ENCODE data around the gene PTPRT. TPM values are rescaled to one million over a fixed set of nuclear protein-coding genes. Genes with fewer than 3 reads are reported as not detected.

PTPRT gene
- total and polyA plus RNA-seq, 9 donors = under 0.01 to 3.2 (median 0.22) TPM; not detected in 1

- H3K9me3 ChIP-seq = no peaks in the 10 kb centered on the region
- no peaks in the 10 kb centered on the region for H3K36me3 ChIP-seq
- no peak overlapping the region for H3K27ac ChIP-seq
- no peaks in the 10 kb centered on the region for H3K27me3 ChIP-seq
- H3K4me1 ChIP-seq (ENCODE audit: insufficient read depth) = no peaks in the 10 kb centered on the region
- TF ChIP-seq EP300 (IDR thresholded peaks at IDR 0.05) (no peak), POLR2A (IDR thresholded peaks at IDR 0.05) (no peak), CTCF (IDR thresholded peaks at IDR 0.05) (no peak)
- intact Hi-C loops (cut with DNase I) = no loop called here
- no peak overlapping the region for H3K4me3 ChIP-seq
- no peak for DNase-seq
- WGBS, 3 donors = 41 to 59% (median 52%) methylated on average over 4 of the region's 4 CpGs
Measured at GRCh38 chr20:43016257-43016656, 173.4 kb downstream of the PTPRT start.

- 87 to 92% (median 89%) methylated on average over 1 of the region's 1 CpG for WGBS, 3 donors
- no peak overlapping the region for H3K27ac ChIP-seq
- no peaks in the 10 kb centered on the region for H3K27me3 ChIP-seq
- intact Hi-C loops (cut with DNase I) = no loop called here
- H3K9me3 ChIP-seq = no peaks in the 10 kb centered on the region
- no peaks in the 10 kb centered on the region for H3K4me1 ChIP-seq (ENCODE audit: insufficient read depth)
- no peak for DNase-seq
- no peak for TF ChIP-seq POLR2A (IDR thresholded peaks at IDR 0.05)
- no peak for TF ChIP-seq CTCF (IDR thresholded peaks at IDR 0.05)
- TF ChIP-seq EP300 (IDR thresholded peaks at IDR 0.05) = no peak
- no peak overlapping the region for H3K4me3 ChIP-seq
- no peaks in the 10 kb centered on the region for H3K36me3 ChIP-seq
Measured at GRCh38 chr20:43015566-43015965, 174.1 kb downstream of the PTPRT start.

GRCh38 chr20:43014206-43014605, 175.5 kb downstream of the PTPRT start:
- intact Hi-C loops (cut with DNase I) = no loop called here
- H3K4me3 ChIP-seq = no peak overlapping the region
- 60 to 80% (median 75%) methylated on average over 6 of the region's 6 CpGs for WGBS, 3 donors
- no peak for DNase-seq
- H3K4me1 ChIP-seq (ENCODE audit: insufficient read depth) = no peaks in the 10 kb centered on the region
- no peaks in the 10 kb centered on the region for H3K36me3 ChIP-seq
- no peak overlapping the region for H3K27ac ChIP-seq
- no peaks in the 10 kb centered on the region for H3K27me3 ChIP-seq
- no peaks in the 10 kb centered on the region for H3K9me3 ChIP-seq
- TF ChIP-seq POLR2A (IDR thresholded peaks at IDR 0.05) = no peak
- TF ChIP-seq CTCF (IDR thresholded peaks at IDR 0.05) = no peak
- no peak for TF ChIP-seq EP300 (IDR thresholded peaks at IDR 0.05)

- 76 to 87% (median 78%) methylated on average over 3 of the region's 3 CpGs for WGBS, 3 donors
- Histone ChIP-seq H3K27me3 (no peaks in the 10 kb centered on the region), H3K27ac (no peak overlapping the region), H3K4me3 (no peak overlapping the region), H3K4me1 (ENCODE audit: insufficient read depth) (no peaks in the 10 kb centered on the region), H3K9me3 (no peaks in the 10 kb centered on the region), H3K36me3 (no peaks in the 10 kb centered on the region)
- no peak for DNase-seq
- TF ChIP-seq EP300 (IDR thresholded peaks at IDR 0.05) = no peak
- TF ChIP-seq POLR2A (IDR thresholded peaks at IDR 0.05) = no peak
- no peak for TF ChIP-seq CTCF (IDR thresholded peaks at IDR 0.05)
- intact Hi-C loops (cut with DNase I) = no loop called here
Measured at GRCh38 chr20:43011491-43011890, 178.2 kb downstream of the PTPRT start.

- Histone ChIP-seq H3K27ac (no peak overlapping the region), H3K4me1 (ENCODE audit: insufficient read depth) (no peaks in the 10 kb centered on the region), H3K4me3 (no peak overlapping the region), H3K36me3 (no peaks in the 10 kb centered on the region), H3K27me3 (no peaks in the 10 kb centered on the region), H3K9me3 (no peaks in the 10 kb centered on the region)
- 88 to 94% (median 90%) methylated on average over 8 of the region's 8 CpGs for WGBS, 3 donors
- no peak for DNase-seq
- TF ChIP-seq POLR2A (IDR thresholded peaks at IDR 0.05) (no peak), EP300 (IDR thresholded peaks at IDR 0.05) (no peak), CTCF (IDR thresholded peaks at IDR 0.05) (no peak)
- intact Hi-C loops (cut with DNase I) = no loop called here
Measured at GRCh38 chr20:43009532-43009931, 180.2 kb downstream of the PTPRT start.

All from ovary (tissue), 9 donors.